H1 (cell line): ENCODE results near the gene NPTXR. TPM values are rescaled to one million over a fixed set of nuclear protein-coding genes. Genes with fewer than 3 reads are reported as not detected.

Experiments used
- CTCF ChIA-PET: fragments of 300-600 bp; sonication (Branson Sonifier 250); formaldehyde crosslinking; loops from one replicate; lab custom pipeline; 2021; ENCODE audit not compliant: partially characterized antibody; lab: Charles Lee
- POLR2A ChIA-PET: fragments of 300-600 bp; sonication (Branson Sonifier 250); formaldehyde crosslinking; loops from one replicate; lab custom pipeline; 2021; ENCODE audit warnings: inconsistent platforms; ENCODE audit not compliant: partially characterized antibody; lab: Charles Lee
- DNase-seq, 2 experiments: peaks; one replicate each; pipeline versions ENCODE4 v3.0.0 to v3.0.0-alpha.2; 2010 to 2022; ENCODE audit warnings: low spot score in 2 of 2, low read depth in 1 of 2, mixed read lengths in 1 of 2
- FAIRE-seq: peaks from 2 replicates; lab custom pipeline; 2011; peaks lifted over from hg19 to GRCh38; lab: Jason Lieb, UNC
- H2AFZ ChIP-seq: 2 replicates; pipeline ENCODE4 v1.8.1; 2012; ENCODE audit warnings: low read length, inconsistent platforms
- H2AK5ac ChIP-seq: 2 replicates; pipeline ENCODE4 v1.6.1; 2013; ENCODE audit warnings: low read depth, low read length
- H2BK120ac ChIP-seq: replicated peaks from 2 replicates; pipeline ENCODE3; 2013; ENCODE audit warnings: low read depth, low read length, inconsistent platforms
- H2BK12ac ChIP-seq: 2 replicates; pipeline ENCODE4 v1.6.1; 2013; ENCODE audit warnings: low read depth, low read length
- H2BK15ac ChIP-seq: 2 replicates; pipeline ENCODE4 v1.6.1; 2013; ENCODE audit warnings: low read length
- H2BK20ac ChIP-seq: 2 replicates; pipeline ENCODE4 v1.6.1; 2013; ENCODE audit warnings: low read length
- H2BK5ac ChIP-seq: 2 replicates; pipeline ENCODE4 v1.6.1; 2013; ENCODE audit warnings: low read depth, low read length
- H3K14ac ChIP-seq: 2 replicates; pipeline ENCODE4 v1.6.1; 2013; ENCODE audit warnings: inconsistent platforms; ENCODE audit not compliant: insufficient read length
- H3K18ac ChIP-seq: 2 replicates; pipeline ENCODE4 v1.6.1; 2013; ENCODE audit warnings: low read length; ENCODE audit errors: extremely low read depth
- H3K23ac ChIP-seq: 2 replicates; pipeline ENCODE4 v1.6.1; 2013; ENCODE audit warnings: inconsistent platforms; ENCODE audit not compliant: insufficient read length
- H3K23me2 ChIP-seq: 2 replicates; pipeline ENCODE4 v1.6.1; 2013; ENCODE audit warnings: low read depth, low read length
- H3K27ac ChIP-seq: 2 replicates; pipeline ENCODE4 v1.6.1; 2011; ENCODE audit warnings: low read depth, low read length, inconsistent platforms
- H3K27me3 ChIP-seq, 4 experiments: replicated peaks in 1 of 4; 1 replicate in 1 of 4; 2 replicates in 3 of 4; pipeline versions ENCODE4 v1.6.1 to v1.8.1; 2011 to 2013; ENCODE audit warnings: low read length in 3 of 4, mild to moderate bottlenecking in 3 of 4, inconsistent platforms in 2 of 4, mixed read lengths in 2 of 4, moderate library complexity in 1 of 4; ENCODE audit not compliant: control insufficient read depth in 3 of 4, insufficient read depth in 3 of 4; ENCODE audit errors: extremely low read depth in 1 of 4
- H3K36me3 ChIP-seq, 4 experiments: 2 replicates each; pipeline versions ENCODE4 v1.6.1 to v1.8.1; 2011 to 2013; ENCODE audit warnings: mild to moderate bottlenecking in 4 of 4, low read length in 3 of 4, moderate library complexity in 2 of 4, control low read depth in 1 of 4, inconsistent platforms in 1 of 4; ENCODE audit not compliant: insufficient read depth in 4 of 4, control insufficient read depth in 2 of 4
- H3K4ac ChIP-seq: replicated peaks from 2 replicates; pipeline ENCODE3; 2013; ENCODE audit warnings: low read length, low read depth, mixed read lengths, inconsistent platforms; ENCODE audit not compliant: insufficient read length
- H3K4me1 ChIP-seq, 4 experiments: replicated peaks in 1 of 4; 1 replicate in 1 of 4; 2 replicates in 3 of 4; pipeline versions ENCODE4 v1.6.1 to v1.8.1; 2011 to 2013; ENCODE audit warnings: low read length in 3 of 4, inconsistent platforms in 2 of 4, mixed read lengths in 1 of 4; ENCODE audit not compliant: insufficient read depth in 4 of 4, control insufficient read depth in 3 of 4
- H3K4me2 ChIP-seq, 2 experiments: 2 replicates each; pipeline versions ENCODE4 v1.6.1 to v1.8.1; 2011 to 2013; ENCODE audit warnings: low read depth in 2 of 2, low read length in 2 of 2, control low read depth in 1 of 2, inconsistent platforms in 1 of 2, mild to moderate bottlenecking in 1 of 2; ENCODE audit not compliant: insufficient read depth in 1 of 2
- H3K4me3 ChIP-seq, 4 experiments: fragments of 200-600, 300-600 bp in 1 of 4; sonication (generic), shearing (Covaris generic), sonication (Bioruptor Twin) in 1 of 4; 2 replicates each; pipeline versions ENCODE4 v1.5.1 to v1.8.1; 2011 to 2016; ENCODE audit warnings: low read length in 4 of 4, low read depth in 3 of 4, control low read depth in 2 of 4, inconsistent platforms in 2 of 4, mild to moderate bottlenecking in 2 of 4, mixed read lengths in 1 of 4, moderate library complexity in 1 of 4; ENCODE audit not compliant: insufficient read depth in 2 of 4; ENCODE audit errors: extremely low read depth in 1 of 4
- H3K56ac ChIP-seq: replicated peaks from 2 replicates; pipeline ENCODE3; 2013; ENCODE audit warnings: low read depth, mild to moderate bottlenecking, mixed read lengths, low read length, inconsistent platforms; ENCODE audit not compliant: insufficient read length
- H3K79me1 ChIP-seq: 2 replicates; pipeline ENCODE4 v1.6.1; 2013; ENCODE audit warnings: low read depth, low read length, control low read depth
- H3K79me2 ChIP-seq, 2 experiments: 2 replicates each; pipeline versions ENCODE4 v1.6.1 to v1.8.1; 2012 to 2013; ENCODE audit warnings: low read length in 2 of 2, mild to moderate bottlenecking in 2 of 2, inconsistent platforms in 1 of 2; ENCODE audit not compliant: insufficient read depth in 2 of 2, control insufficient read depth in 1 of 2
- H3K9ac ChIP-seq, 4 experiments: replicated peaks in 1 of 4; 1 replicate in 1 of 4; 2 replicates in 3 of 4; pipeline versions ENCODE4 v1.6.1 to v1.8.1; 2011 to 2013; ENCODE audit warnings: low read depth in 3 of 4, low read length in 3 of 4, control low read depth in 2 of 4, mild to moderate bottlenecking in 2 of 4, moderate library complexity in 2 of 4, inconsistent platforms in 1 of 4; ENCODE audit errors: extremely low read depth in 1 of 4
- H3K9me3 ChIP-seq, 2 experiments: 2 replicates each; pipeline versions ENCODE4 v1.6.1 to v1.8.1; 2012 to 2013; ENCODE audit warnings: mild to moderate bottlenecking in 2 of 2, moderate library complexity in 2 of 2, control low read depth in 1 of 2, inconsistent platforms in 1 of 2, low read depth in 1 of 2, low read length in 1 of 2, mixed read lengths in 1 of 2; ENCODE audit not compliant: insufficient read depth in 2 of 2
- H4K20me1 ChIP-seq, 2 experiments: replicated peaks in 1 of 2; 2 replicates each; pipeline versions ENCODE3 to v1.8.1; 2011 to 2013; ENCODE audit warnings: inconsistent platforms in 2 of 2, low read length in 2 of 2, mild to moderate bottlenecking in 1 of 2; ENCODE audit not compliant: insufficient read depth in 2 of 2, control insufficient read depth in 1 of 2
- H4K5ac ChIP-seq: 2 replicates; pipeline ENCODE4 v1.6.1; 2013; ENCODE audit warnings: low read length, low read depth, mixed read lengths, inconsistent platforms; ENCODE audit not compliant: insufficient read length
- H4K8ac ChIP-seq: 2 replicates; pipeline ENCODE4 v1.8.0; 2013; ENCODE audit warnings: mild to moderate bottlenecking, moderate library complexity, low read length, inconsistent platforms; ENCODE audit not compliant: insufficient read depth; ENCODE audit errors: extremely low read depth
- H4K91ac ChIP-seq: replicated peaks from 2 replicates; pipeline ENCODE3; 2013; ENCODE audit warnings: low read length, mixed read lengths, inconsistent platforms; ENCODE audit not compliant: insufficient read length
- CTBP2 ChIP-seq: IDR thresholded peaks from 2 replicates; pipeline ENCODE4 v1.7.0; 2011; ENCODE audit warnings: borderline replicate concordance, mild to moderate bottlenecking, moderate library complexity, mixed read lengths, low read length; ENCODE audit not compliant: insufficient read depth, insufficient read length
- GABPA ChIP-seq: IDR thresholded peaks from 2 replicates; pipeline ENCODE4 v1.6.1; 2011; ENCODE audit warnings: mild to moderate bottlenecking, low read length, moderate library complexity, borderline replicate concordance; ENCODE audit not compliant: insufficient read depth
- WGBS, 2 experiments: shearing (Covaris generic) in 1 of 2; methylation state at CpG; one replicate each; pipeline versions ENCODE4 v1.1.6 to v1.1.7; 2013 to 2015; ENCODE audit warnings: low lambda C conversion rate in 2 of 2, mixed read lengths in 2 of 2, inconsistent platforms in 1 of 2, low coverage in 1 of 2, missing lambda C conversion rate in 1 of 2; ENCODE audit not compliant: insufficient replicate concordance in 2 of 2, insufficient coverage in 1 of 2, insufficient read length in 1 of 2; ENCODE audit errors: extremely low coverage in 1 of 2, missing lambda C conversion rate in 1 of 2; 5-methylcytosine and 5-hydroxymethylcytosine counted together
- polyA plus RNA-seq, 7 experiments: library from polyadenylated mRNA; depleted of rRNA in 3 of 7; stranded (reverse) in 5 of 7; unstranded in 2 of 7; fragments of >200 nt in 5 of 7; fragments of 200-250 nt in 2 of 7; gene quantifications; 1 replicate in 5 of 7; 2 replicates in 1 of 7; 4 replicates in 1 of 7; pipeline versions ENCODE4 v1.2.1 to v1.2.3, GENCODE V29; 2011 to 2013; ENCODE audit warnings: missing spikeins in 2 of 7, mixed read lengths in 2 of 7
- total RNA-seq: library from RNA; stranded (reverse); fragmentation: NEBNext Ultra II Directional; extraction: Animal tissue kit (Norgen Biotek cat#: 25700); gene quantifications from 2 replicates; pipeline ENCODE4 v1.2.1, GENCODE V29; 2021

NPTXR gene
- total and polyA plus RNA-seq, 2 of the 8 experiments (the other 6 are each of a cell fraction or from before 2014, with no cell fraction given) = 3.7 to 6.4 TPM

DNA sequence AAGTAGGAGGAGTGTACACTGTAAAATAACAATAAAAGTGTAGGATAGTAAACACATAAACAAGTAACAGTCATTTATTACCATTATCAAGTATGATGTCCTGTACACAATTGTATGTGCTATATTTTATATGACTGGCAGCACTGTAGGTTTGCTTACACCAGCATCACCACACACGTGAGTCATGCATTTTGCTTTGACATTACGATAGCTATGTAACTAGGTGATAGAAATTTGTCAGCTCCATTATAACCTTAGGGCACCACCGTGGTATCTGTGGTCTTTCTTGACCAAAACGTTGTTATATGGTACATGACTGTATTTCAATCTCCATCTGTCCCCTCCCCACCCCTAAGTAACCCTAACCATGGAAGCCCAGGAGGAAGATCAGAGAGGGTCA is 51.0 kb downstream of the NPTXR start:
- H4K8ac ChIP-seq = no peak overlapping the region

More for the DNA sequence above, 51.0 kb downstream of the NPTXR start:
- Histone ChIP-seq H3K9ac (no peak overlapping the region), H2BK5ac (no peak overlapping the region), H3K4me1 (peaks cover 0 to 4% (median 0%) of the 10 kb centered on the region in 4 experiments; a peak in 1 of 7 replicates), H3K9me3 (no peaks in the 10 kb centered on the region), H4K5ac (no peak overlapping the region), H3K23me2 (peaks cover 5% of the 10 kb centered on the region), H2AK5ac (no peak overlapping the region), H2AFZ (no peak overlapping the region), H3K79me2 (no peaks in the 10 kb centered on the region), H2BK120ac (no peak overlapping the region), H3K4me3 (peak overlapping the region in 2 of 4 experiments; percentile 61 to 86; a peak in 3 of 8 replicates), H3K18ac (no peak overlapping the region), H3K4ac (no peak overlapping the region), H3K27ac (no peak overlapping the region), H3K27me3 (peaks cover 0 to 6% (median 0%) of the 10 kb centered on the region in 4 experiments; a peak in 2 of 7 replicates), H3K4me2 (peak overlapping the region; percentile 78 to 91; a peak in 3 of 4 replicates), H3K14ac (no peak overlapping the region), H3K79me1 (no peaks in the 10 kb centered on the region), H3K36me3 (no peaks in the 10 kb centered on the region), H4K91ac (no peak overlapping the region), H3K56ac (no peak overlapping the region), H4K20me1 (no peaks in the 10 kb centered on the region), H2BK12ac (no peak overlapping the region), H3K23ac (no peak overlapping the region), H2BK15ac (no peak overlapping the region), H2BK20ac (no peak overlapping the region)
- WGBS, 2 experiments = 83% methylated on average over 4 of the region's 4 CpGs; no CpG with 5 or more reads in 1 of the 2 experiments
- POLR2A ChIA-PET = no interaction called here
- CTCF ChIA-PET = interaction anchor here (0.6 to 4.4 kb wide), 4 partner anchors 24 to 73 kb away, joined by 3 to 33 read pairs (median 3); no protein-coding TSS in a partner anchor
- FAIRE-seq (no peak), DNase-seq (no peak)
- TF ChIP-seq GABPA (no peak), CTBP2 (no peak)
